ENCODE results near the gene ZNF573. TPM values are rescaled to one million over a fixed set of nuclear protein-coding genes. Genes with fewer than 3 reads are reported as not detected.

The ZNF573 gene
- total and polyA plus RNA-seq, 2 of the 13 experiments (the other 11 are each of a cell fraction or from before 2014, with no cell fraction given), result 3.1 to 9.3 TPM

DNA sequence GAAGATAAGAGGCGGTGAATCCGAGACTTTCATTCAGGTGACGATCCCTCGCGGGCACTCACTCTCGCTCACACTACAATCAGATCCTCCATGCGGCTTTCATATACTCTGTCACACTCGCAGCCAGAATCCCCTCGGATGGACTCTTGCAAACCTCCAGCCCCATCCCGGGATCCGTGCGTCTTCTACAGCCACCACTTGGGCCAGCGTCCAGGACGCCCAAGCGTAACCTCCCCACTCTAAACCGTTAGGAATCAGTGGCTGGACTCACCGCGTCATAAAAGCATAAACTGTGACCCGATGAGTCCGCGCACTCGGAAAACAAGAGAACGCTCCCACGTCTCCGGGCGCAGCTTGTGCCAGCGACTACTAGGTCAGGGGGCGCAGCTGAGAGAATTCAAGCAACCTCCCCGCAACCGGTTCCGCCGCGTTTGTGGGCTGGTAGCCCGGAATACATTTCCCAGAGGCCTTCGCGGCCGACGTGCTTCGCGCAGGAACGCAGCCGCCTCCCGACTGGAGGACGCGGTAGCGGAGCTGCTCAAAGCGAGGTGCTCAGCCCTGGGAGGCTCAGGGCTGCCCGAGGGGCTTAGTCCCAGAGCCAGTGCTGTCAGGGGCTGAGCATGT lies 87.4 kb downstream of the ZNF573 start (continued):
- TF ChIP-seq, protein P1, sequence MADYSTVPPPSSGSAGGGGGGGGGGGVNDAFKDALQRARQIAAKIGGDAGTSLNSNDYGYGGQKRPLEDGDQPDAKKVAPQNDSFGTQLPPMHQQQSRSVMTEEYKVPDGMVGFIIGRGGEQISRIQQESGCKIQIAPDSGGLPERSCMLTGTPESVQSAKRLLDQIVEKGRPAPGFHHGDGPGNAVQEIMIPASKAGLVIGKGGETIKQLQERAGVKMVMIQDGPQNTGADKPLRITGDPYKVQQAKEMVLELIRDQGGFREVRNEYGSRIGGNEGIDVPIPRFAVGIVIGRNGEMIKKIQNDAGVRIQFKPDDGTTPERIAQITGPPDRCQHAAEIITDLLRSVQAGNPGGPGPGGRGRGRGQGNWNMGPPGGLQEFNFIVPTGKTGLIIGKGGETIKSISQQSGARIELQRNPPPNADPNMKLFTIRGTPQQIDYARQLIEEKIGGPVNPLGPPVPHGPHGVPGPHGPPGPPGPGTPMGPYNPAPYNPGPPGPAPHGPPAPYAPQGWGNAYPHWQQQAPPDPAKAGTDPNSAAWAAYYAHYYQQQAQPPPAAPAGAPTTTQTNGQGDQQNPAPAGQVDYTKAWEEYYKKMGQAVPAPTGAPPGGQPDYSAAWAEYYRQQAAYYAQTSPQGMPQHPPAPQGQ (CRISPR knock-in tag; IDR thresholded peaks at IDR 0.05; ENCODE audit: borderline replicate concordance), result no peak
- no peak for TF ChIP-seq NBN (conservative IDR thresholded peaks at IDR 0.05)
- TF ChIP-seq, protein P2, sequence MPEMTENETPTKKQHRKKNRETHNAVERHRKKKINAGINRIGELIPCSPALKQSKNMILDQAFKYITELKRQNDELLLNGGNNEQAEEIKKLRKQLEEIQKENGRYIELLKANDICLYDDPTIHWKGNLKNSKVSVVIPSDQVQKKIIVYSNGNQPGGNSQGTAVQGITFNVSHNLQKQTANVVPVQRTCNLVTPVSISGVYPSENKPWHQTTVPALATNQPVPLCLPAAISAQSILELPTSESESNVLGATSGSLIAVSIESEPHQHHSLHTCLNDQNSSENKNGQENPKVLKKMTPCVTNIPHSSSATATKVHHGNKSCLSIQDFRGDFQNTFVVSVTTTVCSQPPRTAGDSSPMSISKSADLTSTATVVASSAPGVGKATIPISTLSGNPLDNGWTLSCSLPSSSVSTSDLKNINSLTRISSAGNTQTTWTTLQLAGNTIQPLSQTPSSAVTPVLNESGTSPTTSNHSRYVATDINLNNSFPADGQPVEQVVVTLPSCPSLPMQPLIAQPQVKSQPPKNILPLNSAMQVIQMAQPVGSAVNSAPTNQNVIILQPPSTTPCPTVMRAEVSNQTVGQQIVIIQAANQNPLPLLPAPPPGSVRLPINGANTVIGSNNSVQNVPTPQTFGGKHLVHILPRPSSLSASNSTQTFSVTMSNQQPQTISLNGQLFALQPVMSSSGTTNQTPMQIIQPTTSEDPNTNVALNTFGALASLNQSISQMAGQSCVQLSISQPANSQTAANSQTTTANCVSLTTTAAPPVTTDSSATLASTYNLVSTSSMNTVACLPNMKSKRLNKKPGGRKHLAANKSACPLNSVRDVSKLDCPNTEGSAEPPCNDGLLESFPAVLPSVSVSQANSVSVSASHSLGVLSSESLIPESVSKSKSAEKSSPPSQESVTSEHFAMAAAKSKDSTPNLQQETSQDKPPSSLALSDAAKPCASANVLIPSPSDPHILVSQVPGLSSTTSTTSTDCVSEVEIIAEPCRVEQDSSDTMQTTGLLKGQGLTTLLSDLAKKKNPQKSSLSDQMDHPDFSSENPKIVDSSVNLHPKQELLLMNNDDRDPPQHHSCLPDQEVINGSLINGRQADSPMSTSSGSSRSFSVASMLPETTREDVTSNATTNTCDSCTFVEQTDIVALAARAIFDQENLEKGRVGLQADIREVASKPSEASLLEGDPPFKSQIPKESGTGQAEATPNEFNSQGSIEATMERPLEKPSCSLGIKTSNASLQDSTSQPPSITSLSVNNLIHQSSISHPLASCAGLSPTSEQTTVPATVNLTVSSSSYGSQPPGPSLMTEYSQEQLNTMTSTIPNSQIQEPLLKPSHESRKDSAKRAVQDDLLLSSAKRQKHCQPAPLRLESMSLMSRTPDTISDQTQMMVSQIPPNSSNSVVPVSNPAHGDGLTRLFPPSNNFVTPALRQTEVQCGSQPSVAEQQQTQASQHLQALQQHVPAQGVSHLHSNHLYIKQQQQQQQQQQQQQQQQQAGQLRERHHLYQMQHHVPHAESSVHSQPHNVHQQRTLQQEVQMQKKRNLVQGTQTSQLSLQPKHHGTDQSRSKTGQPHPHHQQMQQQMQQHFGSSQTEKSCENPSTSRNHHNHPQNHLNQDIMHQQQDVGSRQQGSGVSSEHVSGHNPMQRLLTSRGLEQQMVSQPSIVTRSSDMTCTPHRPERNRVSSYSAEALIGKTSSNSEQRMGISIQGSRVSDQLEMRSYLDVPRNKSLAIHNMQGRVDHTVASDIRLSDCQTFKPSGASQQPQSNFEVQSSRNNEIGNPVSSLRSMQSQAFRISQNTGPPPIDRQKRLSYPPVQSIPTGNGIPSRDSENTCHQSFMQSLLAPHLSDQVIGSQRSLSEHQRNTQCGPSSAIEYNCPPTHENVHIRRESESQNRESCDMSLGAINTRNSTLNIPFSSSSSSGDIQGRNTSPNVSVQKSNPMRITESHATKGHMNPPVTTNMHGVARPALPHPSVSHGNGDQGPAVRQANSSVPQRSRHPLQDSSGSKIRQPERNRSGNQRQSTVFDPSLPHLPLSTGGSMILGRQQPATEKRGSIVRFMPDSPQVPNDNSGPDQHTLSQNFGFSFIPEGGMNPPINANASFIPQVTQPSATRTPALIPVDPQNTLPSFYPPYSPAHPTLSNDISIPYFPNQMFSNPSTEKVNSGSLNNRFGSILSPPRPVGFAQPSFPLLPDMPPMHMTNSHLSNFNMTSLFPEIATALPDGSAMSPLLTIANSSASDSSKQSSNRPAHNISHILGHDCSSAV (CRISPR knock-in tag; IDR thresholded peaks at IDR 0.05; ENCODE audit: borderline replicate concordance), result no peak
- TF ChIP-seq, protein P3, sequence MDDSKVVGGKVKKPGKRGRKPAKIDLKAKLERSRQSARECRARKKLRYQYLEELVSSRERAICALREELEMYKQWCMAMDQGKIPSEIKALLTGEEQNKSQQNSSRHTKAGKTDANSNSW (CRISPR knock-in tag; IDR thresholded peaks at IDR 0.05; ENCODE audit: borderline replicate concordance), result peak; percentile 36; the same call in 1 of the 2 replicates
- TF ChIP-seq, protein P4, sequence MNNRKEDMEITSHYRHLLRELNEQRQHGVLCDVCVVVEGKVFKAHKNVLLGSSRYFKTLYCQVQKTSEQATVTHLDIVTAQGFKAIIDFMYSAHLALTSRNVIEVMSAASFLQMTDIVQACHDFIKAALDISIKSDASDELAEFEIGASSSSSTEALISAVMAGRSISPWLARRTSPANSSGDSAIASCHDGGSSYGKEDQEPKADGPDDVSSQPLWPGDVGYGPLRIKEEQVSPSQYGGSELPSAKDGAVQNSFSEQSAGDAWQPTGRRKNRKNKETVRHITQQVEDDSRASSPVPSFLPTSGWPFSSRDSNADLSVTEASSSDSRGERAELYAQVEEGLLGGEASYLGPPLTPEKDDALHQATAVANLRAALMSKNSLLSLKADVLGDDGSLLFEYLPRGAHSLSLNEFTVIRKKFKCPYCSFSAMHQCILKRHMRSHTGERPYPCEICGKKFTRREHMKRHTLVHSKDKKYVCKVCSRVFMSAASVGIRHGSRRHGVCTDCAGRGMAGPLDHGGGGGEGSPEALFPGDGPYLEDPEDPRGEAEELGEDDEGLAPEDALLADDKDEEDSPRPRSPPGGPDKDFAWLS (CRISPR knock-in tag; IDR thresholded peaks at IDR 0.05; ENCODE audit: borderline replicate concordance), result no peak
- no peak for TF ChIP-seq ZNF180 (CRISPR knock-in tag; IDR thresholded peaks at IDR 0.05; ENCODE audit: borderline replicate concordance, low read depth)
- TF ChIP-seq, protein P5, sequence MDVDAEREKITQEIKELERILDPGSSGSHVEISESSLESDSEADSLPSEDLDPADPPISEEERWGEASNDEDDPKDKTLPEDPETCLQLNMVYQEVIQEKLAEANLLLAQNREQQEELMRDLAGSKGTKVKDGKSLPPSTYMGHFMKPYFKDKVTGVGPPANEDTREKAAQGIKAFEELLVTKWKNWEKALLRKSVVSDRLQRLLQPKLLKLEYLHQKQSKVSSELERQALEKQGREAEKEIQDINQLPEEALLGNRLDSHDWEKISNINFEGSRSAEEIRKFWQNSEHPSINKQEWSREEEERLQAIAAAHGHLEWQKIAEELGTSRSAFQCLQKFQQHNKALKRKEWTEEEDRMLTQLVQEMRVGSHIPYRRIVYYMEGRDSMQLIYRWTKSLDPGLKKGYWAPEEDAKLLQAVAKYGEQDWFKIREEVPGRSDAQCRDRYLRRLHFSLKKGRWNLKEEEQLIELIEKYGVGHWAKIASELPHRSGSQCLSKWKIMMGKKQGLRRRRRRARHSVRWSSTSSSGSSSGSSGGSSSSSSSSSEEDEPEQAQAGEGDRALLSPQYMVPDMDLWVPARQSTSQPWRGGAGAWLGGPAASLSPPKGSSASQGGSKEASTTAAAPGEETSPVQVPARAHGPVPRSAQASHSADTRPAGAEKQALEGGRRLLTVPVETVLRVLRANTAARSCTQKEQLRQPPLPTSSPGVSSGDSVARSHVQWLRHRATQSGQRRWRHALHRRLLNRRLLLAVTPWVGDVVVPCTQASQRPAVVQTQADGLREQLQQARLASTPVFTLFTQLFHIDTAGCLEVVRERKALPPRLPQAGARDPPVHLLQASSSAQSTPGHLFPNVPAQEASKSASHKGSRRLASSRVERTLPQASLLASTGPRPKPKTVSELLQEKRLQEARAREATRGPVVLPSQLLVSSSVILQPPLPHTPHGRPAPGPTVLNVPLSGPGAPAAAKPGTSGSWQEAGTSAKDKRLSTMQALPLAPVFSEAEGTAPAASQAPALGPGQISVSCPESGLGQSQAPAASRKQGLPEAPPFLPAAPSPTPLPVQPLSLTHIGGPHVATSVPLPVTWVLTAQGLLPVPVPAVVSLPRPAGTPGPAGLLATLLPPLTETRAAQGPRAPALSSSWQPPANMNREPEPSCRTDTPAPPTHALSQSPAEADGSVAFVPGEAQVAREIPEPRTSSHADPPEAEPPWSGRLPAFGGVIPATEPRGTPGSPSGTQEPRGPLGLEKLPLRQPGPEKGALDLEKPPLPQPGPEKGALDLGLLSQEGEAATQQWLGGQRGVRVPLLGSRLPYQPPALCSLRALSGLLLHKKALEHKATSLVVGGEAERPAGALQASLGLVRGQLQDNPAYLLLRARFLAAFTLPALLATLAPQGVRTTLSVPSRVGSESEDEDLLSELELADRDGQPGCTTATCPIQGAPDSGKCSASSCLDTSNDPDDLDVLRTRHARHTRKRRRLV (CRISPR knock-in tag; IDR thresholded peaks at IDR 0.05), result no peak
- no peak for TF ChIP-seq ZNF816 (CRISPR knock-in tag; IDR thresholded peaks at IDR 0.05; ENCODE audit: borderline replicate concordance)
- peak; percentile 92; the same call in 1 of the 2 replicates for TF ChIP-seq ZNF766 (CRISPR knock-in tag; IDR thresholded peaks at IDR 0.05; ENCODE audit: borderline replicate concordance)
- TF ChIP-seq ZNF343 (CRISPR knock-in tag; IDR thresholded peaks at IDR 0.05), result no peak

Measured in HepG2 (cell line).